DND-41 (cell line): ENCODE measurements around the gene ALG1.

ENCODE experiments used
- ATAC-seq: fragments of 200-7000 bp; cut with Tn5 transposase; 3 replicates; pipeline ENCODE4 v1.9.1; 2021; ENCODE audit warnings: low read depth; ENCODE audit not compliant: insufficient read depth
- DNase-seq: peaks from one replicate; pipeline ENCODE4 v3.0.0-alpha.2; 2020
- H2AFZ ChIP-seq: 2 replicates; pipeline ENCODE4 v1.6.0; 2012; ENCODE audit warnings: low read depth, low read length
- H3K27ac ChIP-seq: 2 replicates; pipeline ENCODE4 v1.5.1; 2012; ENCODE audit warnings: low read length, inconsistent platforms
- H3K27me3 ChIP-seq: fragments of 200-600 bp; sonication (generic); 2 replicates; pipeline ENCODE4 v1.6.0; 2012; ENCODE audit warnings: low read length, mild to moderate bottlenecking, inconsistent platforms; ENCODE audit not compliant: insufficient read depth, poor library complexity
- H3K36me3 ChIP-seq: 2 replicates; pipeline ENCODE4 v1.5.1; 2012; ENCODE audit warnings: low read length, inconsistent platforms; ENCODE audit not compliant: insufficient read depth
- H3K4me1 ChIP-seq: 2 replicates; pipeline ENCODE4 v1.5.1; 2012; ENCODE audit warnings: mild to moderate bottlenecking, low read length; ENCODE audit not compliant: insufficient read depth
- H3K4me2 ChIP-seq: 2 replicates; pipeline ENCODE4 v1.6.0; 2012; ENCODE audit warnings: mild to moderate bottlenecking, moderate library complexity, low read length, inconsistent platforms; ENCODE audit not compliant: insufficient read depth
- H3K4me3 ChIP-seq, 2 experiments: fragments of 200-600 bp in 1 of 2; shearing (Covaris generic) in 1 of 2; 2 replicates each; pipeline ENCODE4 v1.5.1; 2012 to 2016; ENCODE audit warnings: inconsistent platforms in 2 of 2, low read length in 2 of 2, mild to moderate bottlenecking in 2 of 2, low read depth in 1 of 2, moderate library complexity in 1 of 2
- H3K79me2 ChIP-seq: 2 replicates; pipeline ENCODE4 v1.6.0; 2012; ENCODE audit warnings: low read length, inconsistent platforms; ENCODE audit not compliant: insufficient read depth
- H3K9ac ChIP-seq: 2 replicates; pipeline ENCODE4 v1.6.0; 2012; ENCODE audit warnings: low read depth, mild to moderate bottlenecking, inconsistent platforms, low read length, moderate library complexity
- H3K9me3 ChIP-seq: 2 replicates; pipeline ENCODE4 v1.5.1; 2012; ENCODE audit warnings: low read length, moderate library complexity, mild to moderate bottlenecking, inconsistent platforms; ENCODE audit not compliant: insufficient read depth, severe bottlenecking
- H4K20me1 ChIP-seq: 2 replicates; pipeline ENCODE4 v1.6.0; 2012; ENCODE audit warnings: low read length; ENCODE audit not compliant: insufficient read depth
- CTCF ChIP-seq: IDR thresholded peaks from 2 replicates; pipeline ENCODE4 v1.5.1; 2012; ENCODE audit warnings: borderline replicate concordance, low read length, moderate library complexity, mild to moderate bottlenecking; ENCODE audit not compliant: poor library complexity, severe bottlenecking; ENCODE audit errors: extremely low read depth
- EZH2 ChIP-seq: IDR thresholded peaks from 3 replicates; pipeline ENCODE4 v1.6.1; 2012; ENCODE audit warnings: borderline replicate concordance, low read depth, mild to moderate bottlenecking, moderate library complexity, low read length, inconsistent platforms; ENCODE audit not compliant: severe bottlenecking

ALG1 gene

GRCh38 chr16:5045499-5046115, 26.0 kb upstream of the ALG1 start:
- TF ChIP-seq CTCF (no peak), EZH2 (no peak)
- H3K4me2 ChIP-seq, result no peak overlapping the region
- H2AFZ ChIP-seq, result no peak overlapping the region
- no peaks in the 10 kb centered on the region; the same call in 1 of the 2 replicates for H4K20me1 ChIP-seq
- DNase-seq (no peak), ATAC-seq (no peak)
- no peaks in the 10 kb centered on the region for H3K27me3 ChIP-seq
- H3K27ac ChIP-seq, result no peak overlapping the region
- H3K4me1 ChIP-seq, result no peaks in the 10 kb centered on the region
- H3K36me3 ChIP-seq, result no peaks in the 10 kb centered on the region
- H3K9ac ChIP-seq, result no peak overlapping the region
- no peaks in the 10 kb centered on the region for H3K9me3 ChIP-seq
- no peak overlapping the region for H3K4me3 ChIP-seq
- H3K79me2 ChIP-seq, result no peaks in the 10 kb centered on the region

DNA sequence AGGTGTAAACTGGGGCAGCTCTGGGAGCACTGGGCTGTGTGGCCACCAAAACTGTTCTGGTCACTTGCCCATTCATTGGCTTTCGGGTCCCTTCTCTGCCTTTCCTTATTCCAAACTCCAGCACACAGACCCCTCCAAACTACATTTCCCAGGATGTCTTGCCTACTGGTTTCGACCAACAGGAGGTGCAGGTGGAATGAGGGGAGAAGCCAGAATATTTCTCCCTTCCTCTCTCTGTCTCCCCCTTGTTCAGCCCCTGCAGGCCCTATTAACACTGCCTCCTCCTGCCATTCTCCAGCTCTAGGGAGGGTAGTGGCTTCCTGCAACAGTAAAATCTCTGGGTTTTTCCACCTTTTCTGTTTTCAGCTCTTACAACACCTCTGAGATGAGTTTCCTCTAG, 24.7 kb upstream of the ALG1 start:
- Histone ChIP-seq H3K9ac (no peak overlapping the region), H3K36me3 (no peaks in the 10 kb centered on the region), H4K20me1 (no peaks in the 10 kb centered on the region), H2AFZ (no peak overlapping the region), H3K4me2 (no peak overlapping the region), H3K27me3 (no peaks in the 10 kb centered on the region), H3K4me1 (no peaks in the 10 kb centered on the region), H3K27ac (no peak overlapping the region), H3K9me3 (no peaks in the 10 kb centered on the region), H3K79me2 (no peaks in the 10 kb centered on the region), H3K4me3 (no peak overlapping the region)
- DNase-seq (no peak), ATAC-seq (no peak)
- no peak for TF ChIP-seq CTCF
- TF ChIP-seq EZH2, result no peak

- no peak for TF ChIP-seq EZH2
- TF ChIP-seq CTCF, result no peak
- Histone ChIP-seq H3K27ac (no peak overlapping the region), H3K27me3 (no peaks in the 10 kb centered on the region), H3K4me3 (no peak overlapping the region), H4K20me1 (no peaks in the 10 kb centered on the region), H3K9me3 (no peaks in the 10 kb centered on the region), H3K36me3 (no peaks in the 10 kb centered on the region), H2AFZ (no peak overlapping the region), H3K4me1 (no peaks in the 10 kb centered on the region), H3K9ac (no peak overlapping the region), H3K79me2 (no peaks in the 10 kb centered on the region), H3K4me2 (no peak overlapping the region)
- ATAC-seq (no peak), DNase-seq (no peak)
These were observed 16.5 kb upstream of the ALG1 start for GRCh38 chr16:5054876-5055865.
